SK-N-SH (cell line): ENCODE measurements around the gene EVA1A. TPM values are rescaled to one million over a fixed set of nuclear protein-coding genes. Genes with fewer than 3 reads are reported as not detected.

ENCODE experiments used
- CTCF ChIA-PET: fragments of 300-600, 350-600 bp; formaldehyde crosslinking; extraction: SDS; loops from one replicate; lab custom pipeline; 2021; lab: Yijun Ruan, JAX
- POLR2A ChIA-PET: fragments of 350-600 bp; sonication (Branson Sonifier 250); formaldehyde crosslinking; extraction: SDS; loops from one replicate; lab custom pipeline; 2020; ENCODE audit warnings: antibody characterized with exemption, inconsistent platforms; lab: Yijun Ruan, JAX
- DNase-seq: peaks from one replicate; pipeline ENCODE4 v3.0.0; 2012
- H2AFZ ChIP-seq: fragments of 200-600 bp; sonication (generic); 2 replicates; pipeline ENCODE4 v1.8.1; 2016; ENCODE audit warnings: antibody characterized with exemption, mild to moderate bottlenecking, low read depth
- H3F3A ChIP-seq: fragments of 200-600 bp; sonication (generic); replicated peaks from 2 replicates; pipeline ENCODE3; 2016; ENCODE audit warnings: antibody characterized with exemption, mild to moderate bottlenecking; ENCODE audit not compliant: insufficient read depth
- H3K27ac ChIP-seq, 2 experiments: fragments of 200-500 bp in 1 of 2; fragments of 200-600 bp in 1 of 2; sonication (Bioruptor generic) in 1 of 2; sonication (generic), shearing (Covaris generic) in 1 of 2; 2 replicates each; pipeline versions ENCODE4 v1.5.1 to v1.6.1; 2014 to 2016; ENCODE audit warnings: low read depth in 2 of 2, inconsistent platforms in 1 of 2, low read length in 1 of 2, mild to moderate bottlenecking in 1 of 2, mixed read lengths in 1 of 2
- H3K27me3 ChIP-seq: fragments of 200-600 bp; sonication (generic), shearing (Covaris generic); 2 replicates; pipeline ENCODE4 v1.6.1; 2016; ENCODE audit warnings: mixed run types; ENCODE audit not compliant: insufficient read depth
- H3K36me3 ChIP-seq, 2 experiments: fragments of 200-500 bp in 1 of 2; fragments of 200-600 bp in 1 of 2; sonication (Bioruptor generic) in 1 of 2; sonication (generic) in 1 of 2; replicated peaks in 1 of 2; 2 replicates each; pipeline versions ENCODE3 to v1.5.1; 2014 to 2016; ENCODE audit warnings: low read length in 1 of 2, mild to moderate bottlenecking in 1 of 2; ENCODE audit not compliant: insufficient read depth in 2 of 2, control insufficient read depth in 1 of 2
- H3K4me1 ChIP-seq, 2 experiments: fragments of 200-500 bp in 1 of 2; fragments of 200-600 bp in 1 of 2; sonication (Bioruptor generic) in 1 of 2; sonication (generic), shearing (Covaris generic) in 1 of 2; 2 replicates each; pipeline versions ENCODE4 v1.5.1 to v1.6.1; 2014 to 2016; ENCODE audit warnings: low read depth in 1 of 2, low read length in 1 of 2, mixed run types in 1 of 2; ENCODE audit not compliant: insufficient read depth in 2 of 2, control insufficient read depth in 1 of 2
- H3K4me2 ChIP-seq: fragments of 200-600 bp; sonication (generic), shearing (Covaris generic); 2 replicates; pipeline ENCODE4 v1.6.1; 2017; ENCODE audit warnings: mixed run types
- H3K4me3 ChIP-seq, 2 experiments: fragments of 200-500 bp in 1 of 2; fragments of 200-600 bp in 1 of 2; sonication (Bioruptor generic) in 1 of 2; sonication (generic), shearing (Covaris generic) in 1 of 2; 2 replicates each; pipeline versions ENCODE4 v1.5.1 to v1.8.1; 2014 to 2016; ENCODE audit warnings: low read depth in 2 of 2, inconsistent platforms in 1 of 2, low read length in 1 of 2, mild to moderate bottlenecking in 1 of 2, mixed read lengths in 1 of 2, moderate library complexity in 1 of 2
- H3K79me2 ChIP-seq: fragments of 200-600 bp; sonication (generic); 2 replicates; pipeline ENCODE4 v1.8.1; 2017; ENCODE audit warnings: mild to moderate bottlenecking; ENCODE audit not compliant: insufficient read depth
- H3K9ac ChIP-seq: fragments of 200-600 bp; sonication (generic); 2 replicates; pipeline ENCODE4 v1.6.1; 2017; ENCODE audit warnings: mixed run types
- H3K9me2 ChIP-seq: fragments of 200-600 bp; sonication (generic); 2 replicates; pipeline ENCODE4 v1.6.1; 2017; ENCODE audit warnings: mixed run types
- H3K9me3 ChIP-seq: fragments of 200-600 bp; sonication (generic); 2 replicates; pipeline ENCODE4 v1.6.1; 2017; ENCODE audit warnings: mixed run types, mild to moderate bottlenecking, moderate library complexity
- H4K20me1 ChIP-seq: fragments of 200-600 bp; sonication (generic); 2 replicates; pipeline ENCODE4 v1.6.1; 2017; ENCODE audit warnings: mild to moderate bottlenecking, mixed run types; ENCODE audit not compliant: insufficient read depth
- CHD2 ChIP-seq: fragments of 150-350 bp; IDR thresholded peaks from 2 replicates; pipeline ENCODE4 v1.6.1; 2018; ENCODE audit warnings: low read length; ENCODE audit not compliant: partially characterized antibody
- ELF1 ChIP-seq: IDR thresholded peaks from 2 replicates; pipeline ENCODE4 v1.4.0; 2012
- EP300 ChIP-seq, 2 experiments: IDR thresholded peaks; 2 replicates each; pipeline versions ENCODE4 v1.4.0 to v1.6.1; 2012; ENCODE audit warnings: borderline replicate concordance in 1 of 2, low read depth in 1 of 2, low read length in 1 of 2
- EZH2phosphoT487 ChIP-seq: fragments of 200-600 bp; sonication (generic); IDR thresholded peaks from 2 replicates; pipeline ENCODE4 v1.6.1; 2017; ENCODE audit warnings: low read depth, mixed run types, mild to moderate bottlenecking, antibody characterized with exemption, moderate library complexity, borderline replicate concordance
- FOSL2 ChIP-seq: IDR thresholded peaks from 2 replicates; pipeline ENCODE4 v1.4.0; 2012; ENCODE audit warnings: low read depth, mild to moderate bottlenecking, moderate library complexity, borderline replicate concordance
- FOXJ3 ChIP-seq: sonication (generic); formaldehyde crosslinking; IDR thresholded peaks from 2 replicates; pipeline ENCODE4 v1.5.1; 2020; ENCODE audit warnings: mild to moderate bottlenecking, missing genetic modification reagents
- GABPA ChIP-seq: IDR thresholded peaks from 2 replicates; pipeline ENCODE4 v1.4.0; 2012; ENCODE audit warnings: low read depth, mild to moderate bottlenecking
- IRF3 ChIP-seq: fragments of 150-350 bp; IDR thresholded peaks from 2 replicates; pipeline ENCODE4 v1.6.1; 2016; ENCODE audit warnings: mild to moderate bottlenecking, low read depth, low read length
- JUND ChIP-seq: IDR thresholded peaks from 2 replicates; pipeline ENCODE4 v1.4.0; 2012
- MAX ChIP-seq: IDR thresholded peaks from 2 replicates; pipeline ENCODE4 v1.4.0; 2012; ENCODE audit warnings: low read depth
- MXI1 ChIP-seq: IDR thresholded peaks from 2 replicates; pipeline ENCODE4 v1.6.1; 2012; ENCODE audit warnings: mild to moderate bottlenecking, low read depth, low read length, improper control_type of control experiment
- NRF1 ChIP-seq: IDR thresholded peaks from 2 replicates; pipeline ENCODE4 v1.6.1; 2012; ENCODE audit warnings: low read depth, mild to moderate bottlenecking, low read length
- POLR2AphosphoS5 ChIP-seq: IDR thresholded peaks from 2 replicates; pipeline ENCODE4 v1.6.1; 2012; ENCODE audit warnings: low read depth, low read length
- RAD21 ChIP-seq: IDR thresholded peaks from 2 replicates; pipeline ENCODE4 v1.6.1; 2012; ENCODE audit warnings: mild to moderate bottlenecking, low read length
- RXRA ChIP-seq: IDR thresholded peaks from 2 replicates; pipeline ENCODE4 v1.4.0; 2012; ENCODE audit warnings: low read depth, mild to moderate bottlenecking, borderline replicate concordance
- SMC3 ChIP-seq: IDR thresholded peaks from 2 replicates; pipeline ENCODE4 v1.6.1; 2012; ENCODE audit warnings: low read depth, low read length, improper control_type of control experiment
- TCF12 ChIP-seq: IDR thresholded peaks from 2 replicates; pipeline ENCODE4 v1.4.0; 2012
- TEAD4 ChIP-seq: IDR thresholded peaks from 2 replicates; pipeline ENCODE4 v1.4.0; 2012; ENCODE audit warnings: mild to moderate bottlenecking, borderline replicate concordance; ENCODE audit not compliant: insufficient read depth
- YY1 ChIP-seq: IDR thresholded peaks from 2 replicates; pipeline ENCODE4 v1.4.0; 2012; ENCODE audit warnings: low read depth, mild to moderate bottlenecking
- ZBTB33 ChIP-seq: IDR thresholded peaks from 2 replicates; pipeline ENCODE4 v1.4.0; 2012; ENCODE audit warnings: low read depth, borderline replicate concordance
- WGBS: methylation state at CpG from one replicate; pipeline ENCODE4 v1.1.6; 2017; ENCODE audit warnings: low lambda C conversion rate; 5-methylcytosine and 5-hydroxymethylcytosine counted together
- polyA plus RNA-seq, 3 experiments: library from polyadenylated mRNA; depleted of rRNA; stranded (reverse); fragments of >200 nt; gene quantifications; 2 replicates each; pipeline ENCODE4 v1.2.3, GENCODE V29; 2012
- TF ChIP-seq, protein P1 (sequence below): IDR thresholded peaks from 2 replicates; pipeline ENCODE4 v1.4.0; 2012; ENCODE audit warnings: low read depth, borderline replicate concordance
- TF ChIP-seq, protein P2 (sequence below): IDR thresholded peaks from 2 replicates; pipeline ENCODE4; 2012
- TF ChIP-seq, protein P3 (sequence below): fragments of 150-350 bp; IDR thresholded peaks from 2 replicates; pipeline ENCODE4 v1.6.1; 2017; ENCODE audit warnings: antibody characterized with exemption, low read length, low read depth, borderline replicate concordance

The EVA1A gene
- polyA plus RNA-seq, 1 of the 3 experiments (the other 2 are of a cell fraction): 93.0 TPM

- H3K4me2 ChIP-seq: no peak overlapping the region
- WGBS: 86% methylated on average over 1 of the region's 1 CpG
- peaks cover 0 to 4% of the 10 kb centered on the region in 2 experiments; a peak in 1 of 4 replicates for H3K4me1 ChIP-seq
- no peak overlapping the region for H3K27ac ChIP-seq
- DNase-seq: no peak
- no peak overlapping the region for H3K4me3 ChIP-seq
- H3K9me3 ChIP-seq: no peaks in the 10 kb centered on the region
- POLR2A ChIA-PET: no interaction called here
- H3K36me3 ChIP-seq: no peaks in the 10 kb centered on the region
- no peaks in the 10 kb centered on the region for H3K79me2 ChIP-seq
- no peaks in the 10 kb centered on the region for H3F3A ChIP-seq
- no peaks in the 10 kb centered on the region for H3K9me2 ChIP-seq
- TF ChIP-seq YY1 (no peak), JUND (no peak), SMC3 (no peak), ELF1 (no peak), MXI1 (no peak), GABPA (no peak), RXRA (no peak), EZH2phosphoT487 (no peak), CHD2 (no peak), POLR2AphosphoS5 (no peak), IRF3 (no peak), MAX (no peak), TEAD4 (no peak), RAD21 (no peak), NRF1 (no peak), TCF12 (no peak), FOXJ3 (CRISPR knock-in tag) (no peak), EP300 (IDR thresholded peaks at IDR 0.05; ENCODE audit: borderline replicate concordance in 1 of 2, low read depth in 1 of 2, low read length in 1 of 2) (no peak)
- TF ChIP-seq, protein P1, sequence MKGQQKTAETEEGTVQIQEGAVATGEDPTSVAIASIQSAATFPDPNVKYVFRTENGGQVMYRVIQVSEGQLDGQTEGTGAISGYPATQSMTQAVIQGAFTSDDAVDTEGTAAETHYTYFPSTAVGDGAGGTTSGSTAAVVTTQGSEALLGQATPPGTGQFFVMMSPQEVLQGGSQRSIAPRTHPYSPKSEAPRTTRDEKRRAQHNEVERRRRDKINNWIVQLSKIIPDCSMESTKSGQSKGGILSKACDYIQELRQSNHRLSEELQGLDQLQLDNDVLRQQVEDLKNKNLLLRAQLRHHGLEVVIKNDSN: no peak
- TF ChIP-seq, all 33 proteins: peak for 0
- CTCF ChIA-PET: interaction anchor here (0.6 to 14.4 kb wide), 11 partner anchors 9 to 542 kb away, joined by 3 to 238 read pairs (median 6); no protein-coding TSS in a partner anchor
- H3K9ac ChIP-seq: no peak overlapping the region
- no peaks in the 10 kb centered on the region for H3K27me3 ChIP-seq
- no peaks in the 10 kb centered on the region for H4K20me1 ChIP-seq
- H2AFZ ChIP-seq: no peak overlapping the region
Observed at GRCh38 chr2:75462206-75462605, 98.5 kb downstream of the EVA1A start.

GRCh38 chr2:75460630-75461029 lies 100.1 kb downstream of the EVA1A start:
- H3K9me3 ChIP-seq: no peaks in the 10 kb centered on the region
- H3K36me3 ChIP-seq: no peaks in the 10 kb centered on the region
- H3K9ac ChIP-seq: no peak overlapping the region
- H3K4me3 ChIP-seq: no peak overlapping the region
- H3K27ac ChIP-seq: no peak overlapping the region
- H3K27me3 ChIP-seq: no peaks in the 10 kb centered on the region
- ChIA-PET CTCF (interaction anchor here (0.6 to 14.4 kb wide), 3 partner anchors 95 to 168 kb away, joined by 4 to 238 read pairs (median 16); no protein-coding TSS in a partner anchor), POLR2A (no interaction called here)
- H3K79me2 ChIP-seq: no peaks in the 10 kb centered on the region
- H3F3A ChIP-seq: no peaks in the 10 kb centered on the region
- H4K20me1 ChIP-seq: no peaks in the 10 kb centered on the region
- H3K4me2 ChIP-seq: no peak overlapping the region
- no peak overlapping the region for H2AFZ ChIP-seq
- no peak for DNase-seq
- no peaks in the 10 kb centered on the region; a peak in 1 of 4 replicates for H3K4me1 ChIP-seq
- H3K9me2 ChIP-seq: no peaks in the 10 kb centered on the region
- 79% methylated on average over 2 of the region's 2 CpGs for WGBS
- no peak for TF ChIP-seq SMC3
- no peak for TF ChIP-seq FOSL2
- TF ChIP-seq, protein P2, sequence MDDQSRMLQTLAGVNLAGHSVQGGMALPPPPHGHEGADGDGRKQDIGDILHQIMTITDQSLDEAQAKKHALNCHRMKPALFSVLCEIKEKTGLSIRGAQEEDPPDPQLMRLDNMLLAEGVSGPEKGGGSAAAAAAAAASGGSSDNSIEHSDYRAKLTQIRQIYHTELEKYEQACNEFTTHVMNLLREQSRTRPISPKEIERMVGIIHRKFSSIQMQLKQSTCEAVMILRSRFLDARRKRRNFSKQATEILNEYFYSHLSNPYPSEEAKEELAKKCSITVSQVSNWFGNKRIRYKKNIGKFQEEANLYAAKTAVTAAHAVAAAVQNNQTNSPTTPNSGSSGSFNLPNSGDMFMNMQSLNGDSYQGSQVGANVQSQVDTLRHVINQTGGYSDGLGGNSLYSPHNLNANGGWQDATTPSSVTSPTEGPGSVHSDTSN: no peak
- TF ChIP-seq, protein P3, sequence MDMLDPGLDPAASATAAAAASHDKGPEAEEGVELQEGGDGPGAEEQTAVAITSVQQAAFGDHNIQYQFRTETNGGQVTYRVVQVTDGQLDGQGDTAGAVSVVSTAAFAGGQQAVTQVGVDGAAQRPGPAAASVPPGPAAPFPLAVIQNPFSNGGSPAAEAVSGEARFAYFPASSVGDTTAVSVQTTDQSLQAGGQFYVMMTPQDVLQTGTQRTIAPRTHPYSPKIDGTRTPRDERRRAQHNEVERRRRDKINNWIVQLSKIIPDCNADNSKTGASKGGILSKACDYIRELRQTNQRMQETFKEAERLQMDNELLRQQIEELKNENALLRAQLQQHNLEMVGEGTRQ: no peak
- TF ChIP-seq ZBTB33: no peak
- no peak for TF ChIP-seq TEAD4
- TF ChIP-seq, protein P1: no peak
- TF ChIP-seq RAD21: no peak
